HG03139 (cell line): ENCODE results near the gene ALG11.
"Not testable (repeated sequence)": the region's sequence is repeated elsewhere in the genome, so short reads cannot be mapped to it uniquely, and the experiment has no call there.

Experiments used
- ATAC-seq: cut with Tn5 transposase; IDR thresholded peaks from one replicate; pipeline ENCODE4 v1.9.1; 2021; ENCODE audit not compliant: unreplicated experiment

ALG11 gene, protein sequence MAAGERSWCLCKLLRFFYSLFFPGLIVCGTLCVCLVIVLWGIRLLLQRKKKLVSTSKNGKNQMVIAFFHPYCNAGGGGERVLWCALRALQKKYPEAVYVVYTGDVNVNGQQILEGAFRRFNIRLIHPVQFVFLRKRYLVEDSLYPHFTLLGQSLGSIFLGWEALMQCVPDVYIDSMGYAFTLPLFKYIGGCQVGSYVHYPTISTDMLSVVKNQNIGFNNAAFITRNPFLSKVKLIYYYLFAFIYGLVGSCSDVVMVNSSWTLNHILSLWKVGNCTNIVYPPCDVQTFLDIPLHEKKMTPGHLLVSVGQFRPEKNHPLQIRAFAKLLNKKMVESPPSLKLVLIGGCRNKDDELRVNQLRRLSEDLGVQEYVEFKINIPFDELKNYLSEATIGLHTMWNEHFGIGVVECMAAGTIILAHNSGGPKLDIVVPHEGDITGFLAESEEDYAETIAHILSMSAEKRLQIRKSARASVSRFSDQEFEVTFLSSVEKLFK

GRCh38 chr13:52011632-52012511, at the start of gene ALG11:
Gene ALG11 (plus strand): TSS chr13:52012398. CDS start chr13:52012419, 21 bp downstream.
- peak; percentile 99 for ATAC-seq

DNA sequence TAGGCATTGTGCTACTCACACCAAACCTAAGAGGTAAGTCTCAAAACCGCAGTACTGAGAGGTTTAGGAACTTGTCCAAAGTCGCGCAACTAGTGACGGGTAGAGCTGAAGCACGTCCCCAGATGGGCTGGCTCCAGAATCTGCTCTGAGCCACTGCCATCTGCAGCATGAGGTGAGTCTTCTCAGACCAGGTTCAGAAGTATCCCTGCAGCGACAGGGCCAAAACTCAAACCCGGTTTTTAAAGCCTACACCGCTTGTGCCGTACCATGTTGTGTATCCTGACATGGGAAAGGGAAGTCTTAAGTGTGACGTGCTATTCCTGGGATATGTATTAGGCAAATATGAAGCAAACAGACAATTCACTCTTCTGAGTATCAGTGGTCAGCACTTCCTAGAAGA, 46.0 kb upstream of the ALG11 start:
- no peak for ATAC-seq

- no peak for ATAC-seq
Measured at GRCh38 chr13:51967482-51968446, 44.4 kb upstream of the ALG11 start.

- ATAC-seq, result no peak
Measured at GRCh38 chr13:51970349-51970748, 41.8 kb upstream of the ALG11 start.

DNA sequence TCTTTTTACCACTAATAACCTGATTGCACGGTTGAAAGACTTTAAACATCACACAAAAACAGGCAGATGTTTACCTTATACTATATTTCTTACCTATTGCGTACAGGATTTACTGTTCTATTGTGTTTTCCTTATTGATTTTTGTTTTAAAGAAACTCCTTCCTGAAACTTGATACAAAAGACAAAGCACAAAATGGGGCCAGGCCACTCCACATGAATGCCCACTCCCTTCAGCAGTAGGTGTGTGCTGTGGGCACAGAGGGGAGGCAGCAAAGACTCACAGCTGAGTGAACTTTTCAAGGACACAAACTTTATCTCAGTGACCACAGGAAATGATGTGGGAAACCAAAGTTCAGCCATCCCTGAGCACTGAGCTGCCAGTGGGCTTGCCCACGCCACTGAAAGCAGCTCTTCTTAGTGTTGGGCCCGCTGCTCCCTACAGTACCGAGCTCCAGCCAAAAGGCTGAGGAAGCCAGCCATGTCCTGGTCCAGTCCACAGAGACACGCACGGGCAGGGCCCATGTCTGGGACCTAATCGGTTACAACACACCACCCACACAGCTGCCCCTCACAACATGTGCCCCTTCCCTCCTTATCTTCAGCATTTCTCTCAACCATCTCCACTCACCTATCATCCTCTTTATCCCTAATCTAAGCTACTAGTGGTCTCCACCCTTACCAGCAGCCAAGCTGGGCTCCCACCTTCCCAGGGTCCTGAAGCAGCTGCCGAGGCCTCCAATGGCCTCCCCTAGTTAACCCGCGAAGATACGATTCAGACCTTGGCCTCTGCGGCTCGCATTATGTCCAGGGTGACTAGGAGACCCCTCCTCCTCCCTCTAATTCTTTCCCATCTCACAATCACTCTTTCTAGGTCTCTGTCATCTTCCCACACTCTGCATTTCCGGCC, 40.4 kb upstream of the ALG11 start:
- no peak for ATAC-seq

DNA sequence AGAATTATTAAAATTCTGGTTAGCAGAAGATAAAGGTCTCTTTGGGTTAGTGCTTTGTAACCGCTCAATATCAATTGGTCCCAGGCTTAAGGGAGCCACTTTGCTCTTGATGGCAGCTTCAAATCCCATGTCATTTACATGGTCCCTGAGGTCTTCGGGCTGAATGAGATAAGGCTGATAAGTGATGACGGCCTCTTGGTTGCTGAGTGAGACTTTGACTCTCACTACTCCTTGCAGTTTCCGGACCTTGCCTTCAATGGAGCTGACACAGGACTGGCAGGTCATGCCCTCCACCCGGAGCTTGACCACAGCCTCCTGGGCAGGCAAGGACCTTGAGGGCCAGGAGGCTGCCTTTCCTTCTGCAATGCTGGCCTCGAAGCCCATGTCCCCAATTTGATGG, 37.7 kb upstream of the ALG11 start:
- ATAC-seq, result no peak

- ATAC-seq, result no peak
Measured at GRCh38 chr13:51976423-51976822, 35.8 kb upstream of the ALG11 start.

GRCh38 chr13:51976890-51977289, 35.3 kb upstream of the ALG11 start:
- no peak for ATAC-seq

DNA sequence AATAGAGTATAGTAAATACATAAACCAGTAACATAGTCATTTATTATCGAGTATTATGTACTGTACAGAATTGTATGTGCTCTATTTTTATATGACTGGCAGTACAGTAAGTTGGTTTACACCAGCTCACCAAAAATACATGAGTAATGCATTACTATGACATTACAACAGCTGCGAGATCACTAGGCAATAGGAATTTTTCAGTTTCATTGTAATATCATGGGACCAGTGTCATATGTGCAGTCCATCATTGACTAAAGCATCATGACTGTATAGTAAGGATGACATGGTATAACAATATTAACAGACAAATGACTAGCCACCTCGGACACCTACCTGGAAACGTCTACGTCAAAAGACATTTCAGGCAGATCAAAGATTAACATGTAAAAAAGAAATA, 34.6 kb upstream of the ALG11 start:
- ATAC-seq, result no peak

DNA sequence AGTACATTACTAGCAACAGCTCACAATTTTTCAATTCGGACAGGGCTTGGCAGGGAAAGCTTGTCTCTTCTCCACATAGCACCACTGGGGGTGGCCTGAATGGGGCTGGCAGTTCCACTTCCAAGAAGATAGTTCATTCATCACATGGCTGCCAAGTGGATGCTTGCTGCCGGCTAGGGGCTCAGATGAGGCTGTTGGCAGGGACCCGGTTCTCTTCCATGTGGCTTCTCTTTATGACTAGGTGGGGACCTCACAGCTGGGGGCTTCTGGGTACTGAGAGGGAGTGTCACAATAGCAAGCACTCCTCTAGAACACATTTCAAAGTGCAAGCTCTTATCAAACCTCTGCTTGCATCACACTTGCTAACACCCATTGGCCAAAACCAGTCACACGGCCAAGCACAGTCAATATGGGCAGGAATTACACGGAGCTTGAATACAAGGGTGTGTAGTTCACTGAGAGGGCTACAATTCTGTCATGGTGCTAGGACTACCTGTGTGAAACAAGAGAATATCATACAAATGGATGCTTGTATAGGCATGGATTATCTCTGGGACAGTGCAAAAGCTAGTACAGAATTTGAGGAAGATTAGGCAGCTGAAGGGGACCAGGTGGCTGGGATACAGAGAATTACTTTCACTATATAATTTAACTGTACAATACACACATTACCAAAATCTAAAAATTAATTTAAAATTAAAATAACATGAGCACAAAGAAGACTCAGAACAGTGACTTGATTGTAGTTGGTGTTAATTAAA, 33.2 kb upstream of the ALG11 start:
- no peak for ATAC-seq

GRCh38 chr13:51980908-51981307, 31.3 kb upstream of the ALG11 start:
- ATAC-seq, result no peak

- no peak for ATAC-seq
Measured at GRCh38 chr13:51981355-51981754, 30.8 kb upstream of the ALG11 start.

GRCh38 chr13:51983292-51983691, 28.9 kb upstream of the ALG11 start:
- not testable (repeated sequence) for ATAC-seq

- ATAC-seq, result not testable (repeated sequence)
Measured at GRCh38 chr13:51984904-51985303, 27.3 kb upstream of the ALG11 start.

DNA sequence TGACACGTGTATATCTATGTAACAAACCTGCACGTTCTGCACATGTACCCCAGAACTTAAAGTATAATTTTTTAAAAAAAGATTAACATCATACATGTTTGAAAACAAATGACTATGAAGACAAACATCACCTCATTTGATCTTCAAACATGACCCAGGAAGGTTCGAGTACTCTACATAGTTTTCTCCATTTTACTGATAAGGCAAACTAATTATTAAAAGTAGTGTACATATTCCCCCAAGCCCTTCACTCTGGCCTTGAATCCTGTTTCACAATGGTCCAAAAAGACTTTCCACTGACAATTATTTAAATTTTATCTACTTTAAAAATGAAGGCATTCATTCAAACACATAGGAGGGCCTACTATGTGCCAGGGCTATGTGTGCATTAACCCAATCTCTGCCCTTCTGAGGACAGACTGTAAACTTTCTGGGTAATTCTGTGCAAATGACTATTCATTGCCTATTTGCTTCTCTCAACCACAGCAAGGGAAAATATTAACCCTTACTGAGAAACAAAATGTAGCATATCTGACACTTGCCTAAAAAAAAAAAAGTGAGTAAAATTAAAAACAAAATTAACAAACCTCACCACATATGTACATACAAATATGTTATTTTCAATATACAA, 23.1 kb upstream of the ALG11 start:
- ATAC-seq, result no peak

DNA sequence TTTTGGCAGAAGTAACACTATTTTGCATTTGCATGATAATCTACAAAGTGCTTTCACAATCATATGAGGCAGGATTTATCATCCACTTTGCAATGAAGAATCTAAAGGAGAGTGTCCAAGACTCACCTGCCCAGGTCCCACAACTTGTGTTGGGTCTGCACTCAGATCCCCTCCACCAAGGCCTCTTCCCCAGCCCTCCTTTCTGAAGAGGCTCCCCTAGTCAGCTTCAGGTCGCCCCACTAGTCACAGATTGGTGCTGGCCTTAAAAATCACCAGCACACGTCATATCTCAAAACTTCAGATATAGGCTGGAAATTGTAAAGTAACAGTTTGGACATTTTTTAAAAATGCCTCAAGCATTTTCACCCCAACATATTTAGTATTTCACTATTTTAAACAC, 18.5 kb upstream of the ALG11 start:
- ATAC-seq, result no peak

- ATAC-seq, result no peak
Measured at GRCh38 chr13:51995677-51996551, 16.3 kb upstream of the ALG11 start.

DNA sequence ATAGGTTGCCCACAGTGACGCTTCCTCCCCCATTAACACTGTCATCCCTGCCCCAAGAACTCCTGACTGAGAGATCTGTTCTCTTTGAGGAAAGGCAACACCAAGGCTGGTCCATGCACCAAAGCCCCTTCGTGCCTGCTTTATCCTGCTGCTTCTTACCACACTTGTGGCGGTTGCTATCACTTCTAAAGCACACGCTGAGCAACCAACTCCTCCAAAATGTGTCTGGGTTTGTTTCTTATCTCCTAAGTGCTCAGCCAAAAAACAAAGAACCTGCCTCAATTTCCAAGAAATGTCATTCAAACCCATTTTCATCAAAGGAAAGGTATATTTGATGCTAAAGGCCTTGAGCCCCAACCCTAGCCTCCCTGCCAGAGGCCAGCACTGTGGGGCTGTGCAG, 15.6 kb upstream of the ALG11 start:
- no peak for ATAC-seq
